Parathyroid adenoma (tissue), 2 donors: ENCODE measurements around the gene GPSM1.

Experiments
- H2AFZ ChIP-seq: fragments of 300-600 bp; sonication (generic); one replicate; pipeline ENCODE4 v1.7.0; 2017; ENCODE audit warnings: antibody characterized with exemption, mild to moderate bottlenecking
- H3K27ac ChIP-seq: fragments of 300-600 bp; sonication (generic); one replicate; pipeline ENCODE4 v1.7.0; 2017
- H3K27me3 ChIP-seq: fragments of 300-600 bp; sonication (generic); one replicate; pipeline ENCODE4 v1.7.0; 2017; ENCODE audit warnings: low read length; ENCODE audit not compliant: control insufficient read depth, insufficient read depth
- H3K36me3 ChIP-seq: fragments of 300-600 bp; sonication (generic); one replicate; pipeline ENCODE4 v1.7.0; 2017; ENCODE audit warnings: low read length; ENCODE audit not compliant: control insufficient read depth, insufficient read depth
- H3K4me1 ChIP-seq: fragments of 300-600 bp; sonication (generic); one replicate; pipeline ENCODE4 v1.7.0; 2017; ENCODE audit warnings: control low read depth
- H3K4me2 ChIP-seq: fragments of 300-600 bp; sonication (generic); one replicate; pipeline ENCODE4 v1.7.0; 2017; ENCODE audit warnings: low read length
- H3K4me3 ChIP-seq: fragments of 300-600 bp; sonication (generic); one replicate; pipeline ENCODE4 v1.7.0; 2017; ENCODE audit warnings: low read depth, low read length
- H3K79me2 ChIP-seq: fragments of 300-600 bp; sonication (generic); one replicate; pipeline ENCODE4 v1.7.0; 2017; ENCODE audit warnings: control low read depth
- H3K9ac ChIP-seq: fragments of 300-600 bp; sonication (generic); one replicate; pipeline ENCODE4 v1.7.0; 2017; ENCODE audit warnings: mild to moderate bottlenecking
- H3K9me3 ChIP-seq: fragments of 300-600 bp; sonication (generic); one replicate; pipeline ENCODE4 v1.7.0; 2017; ENCODE audit warnings: low read length; ENCODE audit not compliant: control insufficient read depth
- TF ChIP-seq, protein P1 (sequence below): fragments of 300-600 bp; sonication (generic); IDR thresholded peaks from one replicate; pipeline ENCODE4 v1.7.0; 2017; ENCODE audit warnings: antibody characterized with exemption, mild to moderate bottlenecking
- donor health status: primary hyperparathyroidism.

GPSM1 gene

DNA sequence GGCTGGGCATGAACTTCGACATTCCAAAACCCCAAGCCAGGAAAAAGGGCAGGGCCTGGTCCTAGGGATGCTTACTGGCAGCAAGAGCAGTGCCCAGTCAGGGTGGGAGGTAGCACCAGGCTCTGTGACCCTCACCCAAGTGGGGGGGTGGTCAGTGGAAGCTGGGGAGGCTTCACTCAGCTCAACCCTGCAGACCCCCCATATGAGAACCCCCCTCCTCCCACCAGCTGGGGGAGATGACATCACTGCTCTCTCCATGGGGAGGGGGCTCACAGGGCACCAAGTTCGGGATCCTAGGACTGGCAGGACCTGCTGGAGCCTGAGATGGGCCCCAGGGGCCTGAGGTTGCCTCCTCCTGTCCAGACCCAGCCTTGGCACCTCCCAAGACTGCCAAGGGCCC lies 31.5 kb downstream of the GPSM1 start:
- no peak overlapping the region for H3K9ac ChIP-seq
- H3K27me3 ChIP-seq, result no peaks in the 10 kb centered on the region
- TF ChIP-seq, protein P1, sequence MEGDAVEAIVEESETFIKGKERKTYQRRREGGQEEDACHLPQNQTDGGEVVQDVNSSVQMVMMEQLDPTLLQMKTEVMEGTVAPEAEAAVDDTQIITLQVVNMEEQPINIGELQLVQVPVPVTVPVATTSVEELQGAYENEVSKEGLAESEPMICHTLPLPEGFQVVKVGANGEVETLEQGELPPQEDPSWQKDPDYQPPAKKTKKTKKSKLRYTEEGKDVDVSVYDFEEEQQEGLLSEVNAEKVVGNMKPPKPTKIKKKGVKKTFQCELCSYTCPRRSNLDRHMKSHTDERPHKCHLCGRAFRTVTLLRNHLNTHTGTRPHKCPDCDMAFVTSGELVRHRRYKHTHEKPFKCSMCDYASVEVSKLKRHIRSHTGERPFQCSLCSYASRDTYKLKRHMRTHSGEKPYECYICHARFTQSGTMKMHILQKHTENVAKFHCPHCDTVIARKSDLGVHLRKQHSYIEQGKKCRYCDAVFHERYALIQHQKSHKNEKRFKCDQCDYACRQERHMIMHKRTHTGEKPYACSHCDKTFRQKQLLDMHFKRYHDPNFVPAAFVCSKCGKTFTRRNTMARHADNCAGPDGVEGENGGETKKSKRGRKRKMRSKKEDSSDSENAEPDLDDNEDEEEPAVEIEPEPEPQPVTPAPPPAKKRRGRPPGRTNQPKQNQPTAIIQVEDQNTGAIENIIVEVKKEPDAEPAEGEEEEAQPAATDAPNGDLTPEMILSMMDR, result no peak
- peaks cover 2% of the 10 kb centered on the region for H3K4me1 ChIP-seq
- H2AFZ ChIP-seq, result no peak overlapping the region
- H3K4me3 ChIP-seq, result no peak overlapping the region
- H3K79me2 ChIP-seq, result no peaks in the 10 kb centered on the region
- no peaks in the 10 kb centered on the region for H3K36me3 ChIP-seq
- no peak overlapping the region for H3K27ac ChIP-seq
- H3K4me2 ChIP-seq, result no peak overlapping the region
- H3K9me3 ChIP-seq, result no peaks in the 10 kb centered on the region

DNA sequence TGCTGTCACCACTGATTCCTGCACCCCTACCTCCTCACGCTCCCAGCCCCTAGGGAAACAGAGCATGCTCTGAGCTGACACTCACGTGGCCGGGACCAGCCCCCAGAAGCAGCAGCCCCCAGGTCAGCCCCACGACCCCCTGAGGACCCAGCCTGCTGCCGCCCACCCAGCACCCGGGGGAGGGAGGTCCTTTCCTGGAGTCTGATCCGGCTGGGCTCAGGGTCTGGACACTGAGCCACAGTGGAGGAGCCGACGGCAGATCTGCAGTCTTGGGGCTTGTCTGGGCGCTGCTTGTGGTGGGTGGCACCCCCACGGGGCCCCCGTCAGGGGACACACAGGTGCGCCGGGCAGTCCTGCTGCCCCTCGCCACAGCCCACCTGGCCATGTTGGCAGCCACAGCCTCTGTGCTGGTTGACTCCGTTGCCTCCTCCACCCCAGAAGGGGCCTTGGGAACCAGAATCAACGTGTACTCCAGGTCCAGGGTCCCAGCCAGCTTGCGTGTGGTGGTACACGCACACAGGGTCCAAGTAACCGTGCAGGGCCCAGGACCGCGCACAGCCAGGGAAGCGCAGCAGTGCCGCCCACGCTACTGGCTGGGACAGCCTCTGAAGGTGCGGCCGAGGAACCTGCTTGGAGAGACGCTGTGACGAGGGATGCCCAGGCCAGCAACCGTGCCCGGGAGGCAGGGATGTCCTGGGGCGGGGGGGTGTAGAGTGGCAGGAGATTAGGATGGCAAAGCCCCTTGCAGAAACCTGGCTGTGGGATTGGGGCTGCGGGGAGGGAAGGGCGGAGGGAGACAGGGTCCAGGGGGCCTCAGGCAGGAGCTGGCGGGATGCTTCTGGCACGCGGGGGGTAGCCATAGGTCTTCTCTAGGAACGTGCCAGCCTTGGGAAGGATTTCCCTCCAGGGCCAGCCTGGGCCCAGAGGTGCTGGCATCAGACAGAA lies 32.7 kb downstream of the GPSM1 start:
- Histone ChIP-seq H3K36me3 (no peaks in the 10 kb centered on the region), H3K4me1 (peaks cover 3% of the 10 kb centered on the region), H3K79me2 (no peaks in the 10 kb centered on the region), H3K27ac (no peak overlapping the region), H2AFZ (no peak overlapping the region), H3K4me2 (no peak overlapping the region), H3K9me3 (no peaks in the 10 kb centered on the region), H3K9ac (no peak overlapping the region), H3K27me3 (no peaks in the 10 kb centered on the region), H3K4me3 (no peak overlapping the region)
- TF ChIP-seq, protein P1, result no peak

DNA sequence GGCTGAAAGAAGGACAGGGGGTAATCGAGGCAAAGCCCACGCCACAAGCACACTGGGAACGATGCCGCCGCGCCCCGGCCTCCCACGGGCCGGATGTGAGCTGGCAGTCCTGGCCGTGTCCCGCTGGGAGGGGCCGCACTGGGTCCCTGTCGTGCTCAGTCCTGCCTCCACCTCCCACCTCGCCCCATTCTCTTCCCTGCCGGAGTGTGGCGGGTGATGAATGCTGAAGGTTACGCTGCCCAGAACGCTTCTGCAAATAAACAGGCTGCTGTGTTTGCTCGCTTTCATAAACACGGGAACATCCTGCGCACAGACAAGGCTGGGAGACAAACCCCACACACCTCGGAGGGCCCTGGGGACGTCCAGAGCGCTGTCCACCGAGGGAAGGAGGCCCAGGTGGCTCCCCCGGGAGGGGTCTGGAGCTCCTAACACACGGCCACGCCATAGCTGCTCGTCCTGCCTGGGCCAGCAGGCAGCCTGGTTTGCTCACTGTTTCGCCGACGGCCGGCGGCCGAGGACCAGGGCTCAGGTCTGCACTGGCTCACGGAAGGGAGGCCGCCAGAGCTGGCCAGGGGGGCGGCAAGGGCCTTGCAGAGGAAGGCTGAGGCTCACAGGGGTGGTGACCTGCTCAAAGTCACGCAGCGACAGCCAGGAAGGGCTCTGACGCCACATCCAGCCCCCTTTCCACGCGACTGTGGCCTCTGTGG lies 33.9 kb downstream of the GPSM1 start:
- Histone ChIP-seq H3K4me2 (no peak overlapping the region), H3K4me3 (no peak overlapping the region), H3K9ac (no peak overlapping the region), H3K9me3 (no peaks in the 10 kb centered on the region), H3K4me1 (peaks cover 3% of the 10 kb centered on the region), H3K27ac (no peak overlapping the region), H3K79me2 (no peaks in the 10 kb centered on the region), H3K36me3 (no peaks in the 10 kb centered on the region), H3K27me3 (no peaks in the 10 kb centered on the region), H2AFZ (no peak overlapping the region)
- TF ChIP-seq, protein P1, result no peak

DNA sequence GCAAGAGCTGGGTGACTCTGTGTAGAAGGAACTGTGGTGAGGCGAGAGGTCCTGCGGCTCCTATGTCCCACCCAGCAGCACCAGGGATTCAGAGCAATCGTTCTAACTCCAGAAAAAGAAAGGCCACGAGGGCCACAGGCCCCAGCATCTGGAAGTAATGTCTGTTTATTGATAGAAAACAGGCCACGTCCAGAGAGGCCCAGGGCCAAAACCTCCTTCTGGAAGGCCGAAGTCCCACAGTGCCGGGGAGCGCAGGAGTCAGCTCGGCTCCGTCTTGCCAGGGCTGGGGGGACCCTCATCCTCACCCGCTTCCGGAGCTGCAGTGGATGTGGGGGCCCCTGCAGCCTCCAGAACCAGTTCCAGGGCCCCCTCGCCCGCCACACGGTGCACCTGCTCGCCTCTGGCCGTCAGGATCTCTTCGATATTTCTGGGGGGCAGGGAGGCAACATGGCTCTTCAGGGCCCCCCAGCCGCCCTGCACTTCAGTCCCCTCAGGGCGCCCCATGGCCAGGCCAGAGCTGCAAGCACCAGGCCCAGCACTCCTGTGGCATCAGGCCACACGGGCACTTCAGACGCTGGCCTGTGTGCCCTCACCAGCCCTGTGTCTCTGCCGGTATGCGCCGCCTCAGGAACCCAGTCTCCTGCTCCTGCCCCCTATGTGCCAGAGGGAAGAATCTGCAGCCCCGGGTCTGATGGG lies 34.6 kb downstream of the GPSM1 start:
- H3K79me2 ChIP-seq, result no peaks in the 10 kb centered on the region
- H3K27me3 ChIP-seq, result no peaks in the 10 kb centered on the region
- no peak overlapping the region for H3K4me3 ChIP-seq
- H3K4me2 ChIP-seq, result no peak overlapping the region
- no peak overlapping the region for H2AFZ ChIP-seq
- H3K9me3 ChIP-seq, result no peaks in the 10 kb centered on the region
- no peak overlapping the region for H3K9ac ChIP-seq
- TF ChIP-seq, protein P1, result no peak
- no peak overlapping the region for H3K27ac ChIP-seq
- H3K4me1 ChIP-seq, result peaks cover 3% of the 10 kb centered on the region
- H3K36me3 ChIP-seq, result no peaks in the 10 kb centered on the region
